Endometrium (tissue), 2 donors: ENCODE results near the gene GALNT1.

Experiments used
- FAIRE-seq: peaks from 2 replicates; lab custom pipeline; 2012; peaks lifted over from hg19 to GRCh38; lab: Jason Lieb, UNC
- donor health status: control.
- donor health status: control.

GALNT1 gene

DNA sequence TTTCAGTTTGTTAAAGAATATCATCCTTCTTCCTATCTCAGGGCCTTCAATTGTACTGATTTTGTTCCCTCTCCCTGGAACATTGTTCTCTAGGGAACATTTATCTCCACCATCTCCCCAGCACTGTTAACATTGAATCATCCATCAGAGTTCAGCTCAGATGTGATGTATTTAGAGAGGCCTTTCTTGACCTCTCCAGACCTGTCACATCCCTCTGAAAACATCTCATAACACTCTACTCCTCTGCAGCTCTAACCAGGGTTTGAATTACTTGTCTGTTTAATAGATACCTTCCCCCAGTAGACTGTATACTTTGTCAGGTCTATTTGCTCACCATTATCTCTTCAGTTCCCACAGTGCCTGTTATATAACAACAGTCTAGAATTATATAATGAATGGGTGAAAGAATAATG is 98.6 kb downstream of the GALNT1 start:
- FAIRE-seq = no peak

- no peak for FAIRE-seq
Observed at GRCh38 chr18:35682281-35682867, 100.8 kb downstream of the GALNT1 start.

GRCh38 chr18:35683021-35683420 is 101.5 kb downstream of the GALNT1 start:
- FAIRE-seq = no peak

DNA sequence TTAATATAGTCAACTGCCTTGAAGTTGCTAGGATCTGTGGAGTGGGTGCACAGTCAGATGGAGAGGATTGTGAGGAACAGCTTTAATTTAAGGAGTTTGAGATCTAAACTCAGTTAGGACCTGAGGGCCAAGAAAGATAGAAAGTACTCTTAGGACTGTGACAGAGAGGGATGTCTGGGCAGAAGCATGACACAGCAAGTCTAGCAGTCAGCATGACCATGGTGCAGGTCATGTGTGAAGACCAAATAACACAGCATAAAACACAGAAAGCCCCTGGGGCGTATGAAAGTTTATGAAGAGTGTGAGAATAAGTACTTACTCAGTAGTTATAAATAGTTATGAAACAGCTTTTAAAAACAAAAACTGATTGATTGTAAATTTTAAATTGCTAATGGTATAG is 107.2 kb downstream of the GALNT1 start:
- no peak for FAIRE-seq

DNA sequence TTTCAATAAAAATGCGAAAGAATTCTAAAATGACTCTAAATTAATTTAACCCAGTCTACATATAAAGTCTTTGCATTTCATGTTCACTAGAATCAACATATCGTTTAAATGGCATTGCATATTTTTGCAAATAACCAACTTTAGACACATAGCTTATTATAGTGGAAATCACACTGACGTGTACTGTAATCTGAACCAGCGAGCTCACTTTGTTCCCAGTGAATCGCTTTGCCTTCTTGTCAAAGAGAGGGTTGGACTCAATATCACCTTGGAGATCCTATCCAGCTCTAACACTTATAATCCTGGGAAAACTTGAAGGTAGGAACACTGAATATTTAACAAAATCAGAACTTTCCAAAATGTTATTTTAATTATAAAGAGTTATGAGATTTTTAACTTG is 108.2 kb downstream of the GALNT1 start:
- no peak for FAIRE-seq

- FAIRE-seq = no peak
Observed at GRCh38 chr18:35691625-35692024, 110.1 kb downstream of the GALNT1 start.

DNA sequence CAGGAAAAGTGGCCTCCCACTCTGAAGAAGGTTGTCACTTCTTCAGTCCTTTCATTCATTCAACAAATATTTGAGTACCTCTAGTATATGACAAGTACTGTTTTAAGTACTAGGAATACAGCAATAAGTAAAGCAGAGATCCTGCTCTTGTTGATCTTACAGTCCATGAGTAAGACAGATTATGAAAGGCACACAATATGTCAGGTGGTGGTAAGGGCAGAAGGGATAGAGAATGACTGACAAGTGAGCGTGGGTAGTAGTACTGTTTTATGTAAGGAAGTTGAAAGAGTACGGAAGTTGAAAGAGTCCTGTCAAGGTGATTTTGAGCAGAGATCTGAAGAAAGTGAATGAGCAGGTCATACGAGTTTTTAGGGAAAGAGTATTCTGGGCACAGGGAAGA is 111.3 kb downstream of the GALNT1 start:
- FAIRE-seq = no peak

GRCh38 chr18:35693829-35694228 is 112.3 kb downstream of the GALNT1 start:
- FAIRE-seq = no peak

- no peak for FAIRE-seq
Observed at GRCh38 chr18:35694808-35695207, 113.3 kb downstream of the GALNT1 start.

- no peak for FAIRE-seq
Observed at GRCh38 chr18:35695384-35695783, 113.8 kb downstream of the GALNT1 start.

GRCh38 chr18:35695803-35696202 is 114.3 kb downstream of the GALNT1 start:
- no peak for FAIRE-seq

DNA sequence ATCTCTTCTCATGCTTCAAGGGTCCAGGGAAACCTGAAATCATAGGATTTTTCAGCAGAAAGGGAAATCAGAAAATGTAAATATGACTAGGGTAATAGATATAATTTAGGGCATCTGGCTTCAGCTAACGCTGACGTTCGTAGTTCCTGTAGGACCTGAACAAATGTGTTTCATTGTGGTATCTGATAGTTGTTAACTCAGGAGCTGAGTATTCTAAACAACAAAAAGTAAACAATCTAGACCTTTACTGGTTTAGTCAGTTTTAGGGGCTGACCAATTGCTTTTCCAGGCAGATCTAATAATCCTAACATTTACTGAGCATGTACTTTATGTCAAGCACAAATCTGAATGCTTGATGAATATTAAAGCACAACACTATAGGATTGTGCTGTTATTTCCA is 114.8 kb downstream of the GALNT1 start:
- FAIRE-seq = no peak

DNA sequence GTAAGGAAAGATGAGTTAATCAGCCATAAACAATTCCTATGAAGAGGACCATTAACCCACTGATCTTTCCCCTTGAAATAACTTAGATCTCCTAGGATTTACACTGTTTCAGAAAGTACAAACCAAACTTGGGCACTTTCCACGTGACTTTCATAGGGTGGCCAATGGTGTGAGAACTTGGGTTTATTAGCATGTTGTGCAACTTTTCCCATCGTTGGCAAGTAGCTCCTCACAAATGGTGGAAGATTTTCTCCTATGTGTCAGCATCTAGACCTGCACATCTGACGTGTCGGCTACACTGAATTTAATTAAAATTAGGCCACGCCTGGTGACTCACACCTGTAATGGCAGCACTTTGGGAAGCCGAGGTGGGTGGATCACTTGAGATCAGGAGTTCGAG is 116.3 kb downstream of the GALNT1 start:
- FAIRE-seq = no peak

- peak; percentile 4 for FAIRE-seq
Observed at GRCh38 chr18:35703043-35703688, 121.6 kb downstream of the GALNT1 start.

GRCh38 chr18:35705988-35706387 is 124.4 kb downstream of the GALNT1 start:
- no peak for FAIRE-seq

DNA sequence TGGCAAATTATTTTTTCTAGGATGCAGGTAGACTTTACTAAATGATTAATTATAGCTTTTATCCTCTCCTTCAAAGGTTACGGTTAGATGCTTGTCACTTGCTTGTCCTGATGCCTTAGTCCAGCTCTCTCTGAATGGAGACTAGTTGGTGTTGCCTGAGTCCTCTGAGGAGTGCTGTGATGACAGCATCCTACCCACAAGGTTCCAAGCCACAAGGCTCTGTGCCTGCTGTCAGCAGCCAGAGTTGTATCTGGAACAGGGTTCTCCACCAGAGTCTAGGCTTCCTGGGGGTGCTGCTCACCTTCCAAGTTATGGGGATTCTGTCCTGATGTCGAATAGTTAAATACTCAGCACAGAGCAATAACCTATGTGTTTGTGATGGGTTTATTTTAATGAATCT is 125.7 kb downstream of the GALNT1 start:
- no peak for FAIRE-seq

GRCh38 chr18:35707674-35708073 is 126.1 kb downstream of the GALNT1 start:
- FAIRE-seq = no peak

- FAIRE-seq = no peak
Observed at GRCh38 chr18:35710581-35710980, 129.0 kb downstream of the GALNT1 start.

DNA sequence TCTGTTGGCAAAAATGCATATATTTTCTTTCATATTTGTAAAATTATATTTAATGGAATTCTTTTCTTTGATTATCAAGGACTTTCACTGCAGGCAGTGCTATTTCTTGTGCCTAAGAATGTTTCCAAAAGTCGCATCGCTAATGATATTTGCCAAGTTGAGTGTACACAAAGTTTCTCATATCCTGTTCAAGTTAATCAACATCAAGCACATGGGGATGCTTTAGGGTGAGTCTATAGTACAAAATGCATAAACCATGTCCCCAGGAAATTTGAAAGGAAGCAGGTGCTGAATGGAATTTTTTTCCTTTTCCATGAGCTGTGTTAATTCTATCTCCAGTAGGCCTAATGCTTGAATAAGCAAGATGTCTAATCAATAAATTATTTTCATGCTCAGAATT is 129.7 kb downstream of the GALNT1 start:
- FAIRE-seq = no peak

DNA sequence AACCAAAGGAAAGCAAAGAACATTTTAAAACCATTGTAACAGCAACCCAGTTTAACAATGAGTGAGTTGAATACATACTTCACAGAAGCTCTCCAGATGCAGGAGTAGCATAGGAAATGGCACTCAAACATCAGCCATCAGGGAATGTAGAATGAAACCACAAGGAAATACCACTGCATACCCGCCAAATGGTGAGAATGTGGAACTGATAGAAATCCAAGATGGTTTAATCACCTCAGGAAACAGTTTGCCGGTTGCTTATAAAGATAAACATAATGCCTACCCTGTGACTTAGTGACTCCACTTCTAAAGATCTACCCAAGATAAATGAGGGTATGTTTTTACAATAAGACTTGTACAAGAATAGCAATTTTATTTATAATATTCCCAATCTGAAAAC is 132.0 kb downstream of the GALNT1 start:
- no peak for FAIRE-seq

- FAIRE-seq = no peak
Observed at GRCh38 chr18:35714539-35714938, 133.0 kb downstream of the GALNT1 start.

DNA sequence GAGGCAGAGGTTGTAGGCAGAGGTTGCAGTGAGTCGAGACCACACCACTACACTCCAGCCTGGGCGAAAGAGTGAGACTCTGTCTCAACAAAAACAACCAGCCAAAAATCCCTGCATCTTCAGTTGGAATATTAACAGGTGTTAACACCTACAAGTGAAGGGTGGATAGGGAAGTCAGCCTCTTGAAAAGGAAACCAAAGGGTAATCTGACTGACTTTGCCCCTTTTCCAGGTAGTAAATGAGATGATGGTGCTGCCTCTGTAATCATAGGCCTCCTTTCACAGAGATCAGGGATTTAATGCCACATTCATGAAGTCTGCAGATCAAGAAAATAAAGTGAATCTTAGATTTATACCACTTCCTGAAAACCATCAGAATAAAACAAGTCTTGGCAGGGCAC is 133.6 kb downstream of the GALNT1 start:
- FAIRE-seq = no peak

GRCh38 chr18:35716169-35716831 is 134.8 kb downstream of the GALNT1 start:
- no peak for FAIRE-seq

DNA sequence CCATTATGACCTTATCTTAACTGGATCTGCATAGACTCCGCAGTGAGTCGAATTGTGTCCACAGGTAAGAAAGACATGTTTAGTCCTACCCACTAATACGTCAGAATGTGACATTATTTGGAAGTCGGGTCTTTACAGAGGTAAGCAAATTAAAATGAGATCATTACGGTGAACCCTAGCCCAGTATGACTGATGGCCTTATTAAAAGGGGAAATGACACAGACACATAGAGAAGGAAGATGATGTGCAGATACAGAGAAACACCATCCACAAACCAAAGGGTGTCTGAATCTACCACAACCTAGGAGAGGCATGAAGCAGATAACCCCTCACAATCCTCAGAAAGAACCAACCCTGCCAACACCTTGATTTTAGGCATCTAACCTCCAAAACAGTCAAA is 135.6 kb downstream of the GALNT1 start:
- FAIRE-seq = no peak
